HEK293 (cell line): Measurements from ENCODE around the gene FAM78B.

ENCODE experiments used
- CTCF ChIA-PET: fragments of 350-600 bp; formaldehyde crosslinking; extraction: SDS; loops from one replicate; lab custom pipeline; 2021; ENCODE audit warnings: antibody characterized with exemption; lab: Yijun Ruan, JAX
- POLR2A ChIA-PET: fragments of 300-600 bp; formaldehyde crosslinking; extraction: SDS; loops from one replicate; lab custom pipeline; 2020; ENCODE audit warnings: antibody characterized with exemption, inconsistent platforms; lab: Yijun Ruan, JAX
- H3K27ac ChIP-seq: fragments of 200-500 bp; sonication (Bioruptor generic); 2 replicates; pipeline ENCODE4 v1.5.1; 2014; ENCODE audit warnings: low read depth, low read length, control low read depth, inconsistent platforms; ENCODE audit errors: extremely low read depth
- H3K36me3 ChIP-seq, 2 experiments: fragments of 200-500 bp in 1 of 2; sonication (Bioruptor generic) in 1 of 2; 1 replicate in 1 of 2; 2 replicates in 1 of 2; pipeline ENCODE4 v1.5.1; 2014 to 2017; ENCODE audit warnings: inconsistent platforms in 2 of 2, low read length in 2 of 2; ENCODE audit not compliant: control insufficient read depth in 2 of 2, insufficient read depth in 1 of 2
- H3K4me1 ChIP-seq: fragments of 200-500 bp; sonication (Bioruptor generic); 2 replicates; pipeline ENCODE4 v1.5.1; 2014; ENCODE audit warnings: mild to moderate bottlenecking, low read length, inconsistent platforms; ENCODE audit not compliant: control insufficient read depth, insufficient read depth
- H3K4me3 ChIP-seq: 2 replicates; pipeline ENCODE4 v1.5.1; 2011; ENCODE audit warnings: low read depth, mild to moderate bottlenecking, control low read depth, low read length, moderate library complexity
- H3K9me3 ChIP-seq: fragments of 200-500 bp; sonication (Bioruptor generic); 2 replicates; pipeline ENCODE4 v1.5.1; 2014; ENCODE audit warnings: low read depth, low read length, inconsistent platforms; ENCODE audit not compliant: control insufficient read depth, insufficient read depth
- GLIS1 ChIP-seq: fragments of 450-650 bp; formaldehyde crosslinking; IDR thresholded peaks from 2 replicates; pipeline ENCODE4 v1.5.1; 2016; ENCODE audit warnings: missing biosample characterization, missing genetic modification characterization
- PRDM10 ChIP-seq: fragments of 450-650 bp; formaldehyde crosslinking; IDR thresholded peaks from 2 replicates; pipeline ENCODE4 v1.5.1; 2016; ENCODE audit warnings: missing biosample characterization, missing genetic modification characterization
- ZBTB10 ChIP-seq: fragments of 450-650 bp; formaldehyde crosslinking; IDR thresholded peaks from 2 replicates; pipeline ENCODE4 v1.5.1; 2016; ENCODE audit warnings: missing biosample characterization, missing genetic modification characterization
- ZFHX2 ChIP-seq: fragments of 450-650 bp; formaldehyde crosslinking; conservative IDR thresholded peaks from 2 replicates; pipeline ENCODE4 v1.5.1; 2016; ENCODE audit warnings: missing biosample characterization, missing genetic modification characterization
- ZNF10 ChIP-seq: fragments of 450-650 bp; formaldehyde crosslinking; IDR thresholded peaks from 2 replicates; pipeline ENCODE4 v1.5.1; 2017; ENCODE audit warnings: missing biosample characterization, missing genetic modification characterization
- ZNF155 ChIP-seq: fragments of 450-650 bp; formaldehyde crosslinking; IDR thresholded peaks from 2 replicates; pipeline ENCODE4 v1.5.1; 2016; ENCODE audit warnings: missing biosample characterization, missing genetic modification characterization
- ZNF221 ChIP-seq: fragments of 450-650 bp; formaldehyde crosslinking; IDR thresholded peaks from 2 replicates; pipeline ENCODE4 v1.5.1; 2017; ENCODE audit warnings: missing biosample characterization, missing genetic modification characterization, borderline replicate concordance
- ZNF239 ChIP-seq: fragments of 450-650 bp; formaldehyde crosslinking; IDR thresholded peaks from 2 replicates; pipeline ENCODE4 v1.5.1; 2016; ENCODE audit warnings: missing biosample characterization, missing genetic modification characterization
- ZNF423 ChIP-seq: fragments of 450-650 bp; formaldehyde crosslinking; IDR thresholded peaks from 2 replicates; pipeline ENCODE4 v1.5.1; 2016; ENCODE audit warnings: missing biosample characterization, missing genetic modification characterization
- ZNF426 ChIP-seq: fragments of 450-650 bp; formaldehyde crosslinking; IDR thresholded peaks from 2 replicates; pipeline ENCODE4 v1.5.1; 2017; ENCODE audit warnings: missing biosample characterization, missing genetic modification characterization, mild to moderate bottlenecking, inconsistent platforms, moderate library complexity
- ZNF521 ChIP-seq: fragments of 450-650 bp; formaldehyde crosslinking; IDR thresholded peaks from 2 replicates; pipeline ENCODE4 v1.5.1; 2017; ENCODE audit warnings: missing biosample characterization, mild to moderate bottlenecking, missing genetic modification characterization
- ZNF654 ChIP-seq: fragments of 450-650 bp; formaldehyde crosslinking; IDR thresholded peaks from 2 replicates; pipeline ENCODE4 v1.5.1; 2016; ENCODE audit warnings: low read depth, missing biosample characterization, missing genetic modification characterization
- ZNF664 ChIP-seq: fragments of 450-650 bp; formaldehyde crosslinking; IDR thresholded peaks from 2 replicates; pipeline ENCODE4 v1.5.1; 2016; ENCODE audit warnings: missing biosample characterization, missing genetic modification characterization
- ZNF677 ChIP-seq: fragments of 450-650 bp; IDR thresholded peaks from 2 replicates; pipeline ENCODE4 v1.5.0; 2018; ENCODE audit warnings: missing biosample characterization, mild to moderate bottlenecking, missing genetic modification characterization, moderate library complexity
- ZNF777 ChIP-seq: fragments of 450-650 bp; formaldehyde crosslinking; IDR thresholded peaks from 2 replicates; pipeline ENCODE4 v1.5.1; 2017; ENCODE audit warnings: missing biosample characterization, missing genetic modification characterization, borderline replicate concordance
- TF ChIP-seq, protein P1 (sequence below): fragments of 450-650 bp; formaldehyde crosslinking; IDR thresholded peaks from 2 replicates; pipeline ENCODE4 v1.5.1; 2016; ENCODE audit warnings: missing biosample characterization, missing genetic modification characterization
- TF ChIP-seq, protein P2 (sequence below): fragments of 450-650 bp; formaldehyde crosslinking; IDR thresholded peaks from 2 replicates; pipeline ENCODE4 v1.5.1; 2017; ENCODE audit warnings: missing biosample characterization, missing genetic modification characterization

FAM78B gene

GRCh38 chr1:166197597-166197996 lies 30.8 kb upstream of the FAM78B start:
- CTCF ChIA-PET: interaction anchor here (0.6 kb wide), 1 partner anchor 8 kb away, joined by 3 read pairs; no protein-coding TSS in a partner anchor

GRCh38 chr1:166197141-166197540 lies 30.3 kb upstream of the FAM78B start:
- CTCF ChIA-PET: interaction anchor here (0.7 kb wide), 1 partner anchor 294 kb away, joined by 3 read pairs; no protein-coding TSS in a partner anchor
- POLR2A ChIA-PET: no interaction called here
- Histone ChIP-seq H3K9me3 (no peaks in the 10 kb centered on the region), H3K4me1 (no peaks in the 10 kb centered on the region), H3K36me3 (no peaks in the 10 kb centered on the region), H3K27ac (no peak overlapping the region), H3K4me3 (no peak overlapping the region)
- TF ChIP-seq ZNF777 (no peak), ZNF155 (tag by site-specific recombination) (no peak), ZNF239 (tag by site-specific recombination) (no peak), ZNF677 (tag by site-specific recombination) (no peak), GLIS1 (tag by site-specific recombination) (no peak), ZNF521 (tag by site-specific recombination) (no peak), ZNF654 (tag by site-specific recombination) (no peak), ZNF221 (no peak)
- TF ChIP-seq, protein P1, sequence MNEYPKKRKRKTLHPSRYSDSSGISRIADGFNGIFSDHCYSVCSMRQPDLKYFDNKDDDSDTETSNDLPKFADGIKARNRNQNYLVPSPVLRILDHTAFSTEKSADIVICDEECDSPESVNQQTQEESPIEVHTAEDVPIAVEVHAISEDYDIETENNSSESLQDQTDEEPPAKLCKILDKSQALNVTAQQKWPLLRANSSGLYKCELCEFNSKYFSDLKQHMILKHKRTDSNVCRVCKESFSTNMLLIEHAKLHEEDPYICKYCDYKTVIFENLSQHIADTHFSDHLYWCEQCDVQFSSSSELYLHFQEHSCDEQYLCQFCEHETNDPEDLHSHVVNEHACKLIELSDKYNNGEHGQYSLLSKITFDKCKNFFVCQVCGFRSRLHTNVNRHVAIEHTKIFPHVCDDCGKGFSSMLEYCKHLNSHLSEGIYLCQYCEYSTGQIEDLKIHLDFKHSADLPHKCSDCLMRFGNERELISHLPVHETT (tag by site-specific recombination): no peak
- TF ChIP-seq, protein P2, sequence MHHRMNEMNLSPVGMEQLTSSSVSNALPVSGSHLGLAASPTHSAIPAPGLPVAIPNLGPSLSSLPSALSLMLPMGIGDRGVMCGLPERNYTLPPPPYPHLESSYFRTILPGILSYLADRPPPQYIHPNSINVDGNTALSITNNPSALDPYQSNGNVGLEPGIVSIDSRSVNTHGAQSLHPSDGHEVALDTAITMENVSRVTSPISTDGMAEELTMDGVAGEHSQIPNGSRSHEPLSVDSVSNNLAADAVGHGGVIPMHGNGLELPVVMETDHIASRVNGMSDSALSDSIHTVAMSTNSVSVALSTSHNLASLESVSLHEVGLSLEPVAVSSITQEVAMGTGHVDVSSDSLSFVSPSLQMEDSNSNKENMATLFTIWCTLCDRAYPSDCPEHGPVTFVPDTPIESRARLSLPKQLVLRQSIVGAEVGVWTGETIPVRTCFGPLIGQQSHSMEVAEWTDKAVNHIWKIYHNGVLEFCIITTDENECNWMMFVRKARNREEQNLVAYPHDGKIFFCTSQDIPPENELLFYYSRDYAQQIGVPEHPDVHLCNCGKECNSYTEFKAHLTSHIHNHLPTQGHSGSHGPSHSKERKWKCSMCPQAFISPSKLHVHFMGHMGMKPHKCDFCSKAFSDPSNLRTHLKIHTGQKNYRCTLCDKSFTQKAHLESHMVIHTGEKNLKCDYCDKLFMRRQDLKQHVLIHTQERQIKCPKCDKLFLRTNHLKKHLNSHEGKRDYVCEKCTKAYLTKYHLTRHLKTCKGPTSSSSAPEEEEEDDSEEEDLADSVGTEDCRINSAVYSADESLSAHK: no peak

More at GRCh38 chr1:166197597-166197996, 30.8 kb upstream of the FAM78B start:
- no peaks in the 10 kb centered on the region for H3K36me3 ChIP-seq
- no peak overlapping the region for H3K4me3 ChIP-seq
- H3K4me1 ChIP-seq: no peaks in the 10 kb centered on the region
- no peaks in the 10 kb centered on the region for H3K9me3 ChIP-seq
- POLR2A ChIA-PET: no interaction called here
- no peak overlapping the region for H3K27ac ChIP-seq
- TF ChIP-seq ZNF664 (tag by site-specific recombination): no peak
- TF ChIP-seq ZBTB10 (tag by site-specific recombination): no peak
- no peak for TF ChIP-seq ZNF10
- TF ChIP-seq PRDM10 (tag by site-specific recombination): no peak
- no peak for TF ChIP-seq ZNF423 (tag by site-specific recombination)
- TF ChIP-seq, protein P1 (tag by site-specific recombination): no peak
- no peak for TF ChIP-seq ZNF426
- no peak for TF ChIP-seq ZFHX2 (tag by site-specific recombination)
- TF ChIP-seq, all 188 proteins: peak for 0
